Measurements from ENCODE around the gene AKIP1. TPM values are rescaled to one million over a fixed set of nuclear protein-coding genes. Genes with fewer than 3 reads are reported as not detected.
"Not testable (repeated sequence)": the region's sequence is repeated elsewhere in the genome, so short reads cannot be mapped to it uniquely, and the experiment has no call there.

Gene AKIP1
- polyA plus RNA-seq, 3 donors: 8.7 to 18.9 (median 18.7) TPM

DNA sequence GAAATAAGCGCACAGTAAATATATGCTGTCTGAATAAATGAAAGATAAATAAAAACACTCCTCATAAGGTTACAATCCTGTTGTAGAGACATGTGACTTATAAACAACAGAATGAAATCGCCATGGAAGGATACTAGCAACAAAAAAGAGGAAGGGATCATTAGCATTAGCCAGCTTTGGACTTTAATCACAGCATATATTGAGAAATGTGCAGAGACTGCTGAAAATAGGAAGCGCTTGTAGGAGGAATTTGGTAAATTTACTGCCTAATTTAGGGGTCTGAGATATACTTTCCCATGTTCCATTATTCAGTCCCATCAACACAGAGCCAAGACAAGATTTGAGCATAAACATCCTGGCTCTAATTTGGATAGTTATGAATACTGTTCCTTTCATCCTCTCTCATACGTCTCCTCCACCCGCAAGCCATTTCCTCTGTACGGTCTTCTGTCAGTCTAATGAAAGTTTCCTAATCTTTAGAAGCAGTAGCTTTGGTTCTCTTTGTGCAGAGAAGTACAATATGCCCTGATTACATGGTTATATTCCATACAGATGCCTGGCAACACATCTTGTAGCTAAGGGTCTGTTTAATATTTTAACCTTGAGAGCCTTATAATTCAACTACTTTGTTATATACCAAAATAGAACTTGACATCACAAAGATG lies 37.1 kb upstream of the AKIP1 start:
- Mint-ChIP-seq H3K4me3 (peak overlapping the region in 1 of 2 donors; percentile 78), H3K9me3 (peaks cover 0 to 10% (median 3%) of the 10 kb centered on the region in 7 donors), H3K4me1 (peaks cover 23% of the 10 kb centered on the region), H3K36me3 (peaks cover 0 to 3% of the 10 kb centered on the region in 2 donors), H3K27me3 (ENCODE audit: low read depth in 3 of 3) (peaks cover 30 to 54% (median 42%) of the 10 kb centered on the region in 3 donors), H3K27ac (peak overlapping the region in 2 of 7 donors; percentile 19 to 70)
- intact Hi-C loops (cut with micrococcal nuclease): no loop called here
- Histone ChIP-seq H3K4me3 (replicated peaks in 1 of 3; ENCODE audit: low read depth in 2 of 3, low read length in 3 of 3) (no peak overlapping the region), H3K36me3 (replicated peaks in 1 of 2; ENCODE audit: control insufficient read depth in 1 of 2, insufficient read depth in 2 of 2, low read length in 2 of 2) (no peaks in the 10 kb centered on the region), H3K79me2 (ENCODE audit: insufficient read depth, low read length) (no peaks in the 10 kb centered on the region), H3K27me3 (ENCODE audit: control insufficient read depth in 2 of 2, insufficient read depth in 2 of 2, low read length in 2 of 2) (peaks cover 34 to 38% of the 10 kb centered on the region in 2 donors), H3K4me2 (replicated peaks; ENCODE audit: extremely low read depth, low read length, poor library complexity, severe bottlenecking) (peak overlapping the region; percentile 32), H3K4me1 (ENCODE audit: control insufficient read depth in 1 of 2, insufficient read depth in 2 of 2, low read length in 2 of 2) (peaks cover 11 to 17% of the 10 kb centered on the region in 2 donors), H2AFZ (ENCODE audit: insufficient read depth, low read depth, low read length, poor library complexity, severe bottlenecking) (no peak overlapping the region), H3K9me3 (replicated peaks in 1 of 2; ENCODE audit: control insufficient read depth in 1 of 2, insufficient read depth in 1 of 2, low read length in 2 of 2) (no peaks in the 10 kb centered on the region), H3K27ac (ENCODE audit: low read depth in 1 of 2, low read length in 2 of 2) (no peak overlapping the region), H3K9ac (ENCODE audit: insufficient read depth, low read length, poor library complexity, severe bottlenecking) (no peak overlapping the region), H4K20me1 (ENCODE audit: insufficient read depth, low read length) (no peaks in the 10 kb centered on the region)
- DNase-seq: peak in 2 of 3 donors; percentile 12 to 22
- WGBS (ENCODE audit: insufficient coverage): no CpG with 5 or more reads among the region's 6 CpGs
- no peak for TF ChIP-seq CTCF (IDR thresholded peaks at IDR 0.05)

DNA sequence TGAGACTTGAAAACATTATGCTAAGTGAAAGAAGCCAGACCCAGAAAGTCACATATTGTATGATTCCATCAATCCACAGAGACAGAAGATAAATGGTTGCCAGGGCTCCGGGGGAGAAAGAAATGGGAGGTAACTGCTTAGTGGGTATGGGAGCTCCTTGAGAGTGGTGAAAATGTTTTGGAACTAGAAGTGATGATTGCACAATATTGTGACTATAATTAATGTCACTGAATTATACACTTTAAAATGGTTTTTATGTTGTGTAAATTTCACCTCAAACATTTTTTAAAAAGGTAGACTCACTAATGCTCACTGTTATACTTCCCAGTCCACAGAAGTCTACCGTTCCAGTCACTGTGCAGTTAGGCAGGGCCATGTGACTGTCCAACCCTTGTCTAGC lies 32.2 kb upstream of the AKIP1 start:
- H3K27me3 Mint-ChIP-seq (ENCODE audit: low read depth in 3 of 3): peaks cover 2 to 16% (median 8%) of the 10 kb centered on the region in 3 donors
- peaks cover 0 to 3% (median 0%) of the 10 kb centered on the region in 7 donors for H3K9me3 Mint-ChIP-seq
- no peak for DNase-seq
- Histone ChIP-seq H3K4me2 (replicated peaks; ENCODE audit: extremely low read depth, low read length, poor library complexity, severe bottlenecking) (no peak overlapping the region), H2AFZ (ENCODE audit: insufficient read depth, low read depth, low read length, poor library complexity, severe bottlenecking) (no peak overlapping the region), H3K27me3 (ENCODE audit: control insufficient read depth in 2 of 2, insufficient read depth in 2 of 2, low read length in 2 of 2) (peaks cover 2 to 6% of the 10 kb centered on the region in 2 donors), H3K36me3 (replicated peaks in 1 of 2; ENCODE audit: control insufficient read depth in 1 of 2, insufficient read depth in 2 of 2, low read length in 2 of 2) (no peaks in the 10 kb centered on the region), H3K27ac (ENCODE audit: low read depth in 1 of 2, low read length in 2 of 2) (no peak overlapping the region), H3K79me2 (ENCODE audit: insufficient read depth, low read length) (no peaks in the 10 kb centered on the region), H4K20me1 (ENCODE audit: insufficient read depth, low read length) (no peaks in the 10 kb centered on the region), H3K9ac (ENCODE audit: insufficient read depth, low read length, poor library complexity, severe bottlenecking) (no peak overlapping the region), H3K9me3 (replicated peaks in 1 of 2; ENCODE audit: control insufficient read depth in 1 of 2, insufficient read depth in 1 of 2, low read length in 2 of 2) (no peaks in the 10 kb centered on the region), H3K4me3 (replicated peaks in 1 of 3; ENCODE audit: low read depth in 2 of 3, low read length in 3 of 3) (no peak overlapping the region), H3K4me1 (ENCODE audit: control insufficient read depth in 1 of 2, insufficient read depth in 2 of 2, low read length in 2 of 2) (peaks cover 7 to 9% of the 10 kb centered on the region in 2 donors)
- intact Hi-C loops (cut with micrococcal nuclease): no loop called here
- no CpG with 5 or more reads among the region's 2 CpGs for WGBS (ENCODE audit: insufficient coverage)
- H3K4me3 Mint-ChIP-seq: no peak overlapping the region
- no peak for TF ChIP-seq CTCF (IDR thresholded peaks at IDR 0.05)
- peaks cover 11% of the 10 kb centered on the region for H3K4me1 Mint-ChIP-seq
- no peaks in the 10 kb centered on the region for H3K36me3 Mint-ChIP-seq
- no peak overlapping the region for H3K27ac Mint-ChIP-seq

DNA sequence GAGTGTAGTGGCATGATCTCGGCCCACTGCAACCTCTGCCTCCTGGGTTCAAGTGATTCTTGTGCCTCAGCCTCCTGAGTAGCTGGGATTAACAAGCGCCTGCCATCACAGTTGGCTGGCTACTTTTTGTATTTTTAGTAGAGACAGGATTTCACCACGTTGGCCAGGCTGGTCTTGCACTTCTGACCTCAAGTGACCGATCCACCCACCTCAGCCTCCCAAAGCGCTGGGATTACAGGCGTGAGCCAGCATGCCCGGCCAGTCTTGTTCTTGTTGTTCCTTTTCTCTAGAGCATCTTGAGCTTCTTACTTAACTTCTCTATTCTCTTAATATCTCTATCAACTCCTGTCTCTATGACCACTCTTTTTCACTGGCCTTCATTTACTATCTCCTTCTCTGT lies 29.4 kb upstream of the AKIP1 start:
- H3K4me1 Mint-ChIP-seq; H3K27ac ChIP-seq (ENCODE audit: low read depth in 1 of 2, low read length in 2 of 2); H3K9me3 Mint-ChIP-seq; H3K9me3 ChIP-seq (replicated peaks in 1 of 2; ENCODE audit: control insufficient read depth in 1 of 2, insufficient read depth in 1 of 2, low read length in 2 of 2); H3K36me3 Mint-ChIP-seq; H3K4me3 Mint-ChIP-seq; H4K20me1 ChIP-seq (ENCODE audit: insufficient read depth, low read length); H3K79me2 ChIP-seq (ENCODE audit: insufficient read depth, low read length); H3K4me2 ChIP-seq (replicated peaks; ENCODE audit: extremely low read depth, low read length, poor library complexity, severe bottlenecking); H3K27me3 ChIP-seq (ENCODE audit: control insufficient read depth in 2 of 2, insufficient read depth in 2 of 2, low read length in 2 of 2); intact Hi-C loops (cut with micrococcal nuclease); H3K27ac Mint-ChIP-seq; H2AFZ ChIP-seq (ENCODE audit: insufficient read depth, low read depth, low read length, poor library complexity, severe bottlenecking); H3K36me3 ChIP-seq (replicated peaks in 1 of 2; ENCODE audit: control insufficient read depth in 1 of 2, insufficient read depth in 2 of 2, low read length in 2 of 2); DNase-seq; H3K4me1 ChIP-seq (ENCODE audit: control insufficient read depth in 1 of 2, insufficient read depth in 2 of 2, low read length in 2 of 2); H3K9ac ChIP-seq (ENCODE audit: insufficient read depth, low read length, poor library complexity, severe bottlenecking); H3K4me3 ChIP-seq (replicated peaks in 1 of 3; ENCODE audit: low read depth in 2 of 3, low read length in 3 of 3): not testable (repeated sequence)
- peaks cover 2 to 13% (median 5%) of the 10 kb centered on the region in 3 donors for H3K27me3 Mint-ChIP-seq (ENCODE audit: low read depth in 3 of 3)
- WGBS (ENCODE audit: insufficient coverage): 88% methylated on average over 5 of the region's 7 CpGs

Data from CD14-positive monocyte (primary cell).